ENCODE data around the gene KRTAP3-3.
"Not testable (repeated sequence)": the region's sequence is repeated elsewhere in the genome, so short reads cannot be mapped to it uniquely, and the experiment has no call there.

Gene KRTAP3-3

DNA sequence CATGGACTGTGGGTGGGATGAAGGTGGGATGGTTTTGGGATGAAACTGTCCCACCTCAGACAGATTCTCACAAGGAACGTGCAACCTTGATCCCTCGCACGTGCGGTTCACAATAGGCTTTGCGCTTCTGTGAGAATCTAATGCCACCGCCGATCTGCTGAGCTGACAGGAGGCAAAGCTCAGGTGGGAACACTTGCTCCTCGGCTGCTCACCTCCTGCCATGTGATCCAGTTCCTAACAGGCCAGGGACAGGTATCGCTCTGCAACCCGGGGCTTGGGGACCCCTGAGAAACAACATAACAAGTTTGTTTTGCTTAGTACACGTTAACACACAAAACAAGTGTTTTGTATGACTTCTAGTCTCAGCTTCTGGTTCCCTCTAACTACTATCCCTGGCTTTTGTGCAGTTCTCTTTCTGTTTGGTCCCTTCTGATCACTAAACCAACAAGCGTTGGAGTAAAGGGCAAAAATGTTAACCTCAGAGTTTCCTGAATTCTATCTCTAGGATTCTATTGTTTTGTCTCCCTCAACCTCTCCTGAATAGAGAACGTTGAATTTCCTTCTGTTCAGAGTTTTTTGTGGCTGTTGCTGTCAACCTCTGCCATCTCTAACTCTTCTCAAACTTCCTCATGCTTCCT lies 22.7 kb upstream of the KRTAP3-3 start:
- DNase-seq (ENCODE audit: low read depth in 1 of 2, low spot score in 1 of 2) = no peak
- TF ChIP-seq JUND (IDR thresholded peaks at IDR 0.05; ENCODE audit: low read depth) = no peak
- in situ Hi-C loops (cut with HindIII; ENCODE audit: low pct_unique_long_range_greater_than_20kb, low sequenced_read_pairs) = no loop called here

DNA sequence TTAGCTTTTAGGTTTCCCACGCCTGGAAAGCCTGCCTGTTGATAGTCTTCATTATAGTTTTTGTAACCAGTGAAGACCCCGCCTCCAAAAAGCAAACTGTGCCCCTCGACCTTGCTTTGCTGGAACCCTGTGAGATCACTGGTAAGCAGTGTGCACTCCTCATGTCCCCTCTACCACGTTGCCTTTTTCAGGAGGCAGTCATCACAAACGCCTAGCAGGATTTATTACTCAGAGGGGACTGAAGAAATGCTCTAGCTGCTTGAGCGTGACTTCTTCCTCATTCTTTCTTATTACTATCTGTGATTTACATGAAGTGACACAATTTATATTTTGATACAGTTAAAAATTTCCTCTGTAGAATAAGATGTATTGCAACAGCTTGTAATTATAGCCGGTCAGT lies 21.5 kb upstream of the KRTAP3-3 start:
- DNase-seq (ENCODE audit: low read depth in 1 of 2, low spot score in 1 of 2) = no peak
- in situ Hi-C loops (cut with HindIII; ENCODE audit: low pct_unique_long_range_greater_than_20kb, low sequenced_read_pairs) = no loop called here
- no peak for TF ChIP-seq JUND (IDR thresholded peaks at IDR 0.05; ENCODE audit: low read depth)

- no peak for TF ChIP-seq JUND (IDR thresholded peaks at IDR 0.05; ENCODE audit: low read depth)
- in situ Hi-C loops (cut with HindIII; ENCODE audit: low pct_unique_long_range_greater_than_20kb, low sequenced_read_pairs) = no loop called here
- DNase-seq (ENCODE audit: low read depth in 1 of 2, low spot score in 1 of 2) = no peak
These were observed 19.6 kb upstream of the KRTAP3-3 start for GRCh38 chr17:41013606-41014005.

DNA sequence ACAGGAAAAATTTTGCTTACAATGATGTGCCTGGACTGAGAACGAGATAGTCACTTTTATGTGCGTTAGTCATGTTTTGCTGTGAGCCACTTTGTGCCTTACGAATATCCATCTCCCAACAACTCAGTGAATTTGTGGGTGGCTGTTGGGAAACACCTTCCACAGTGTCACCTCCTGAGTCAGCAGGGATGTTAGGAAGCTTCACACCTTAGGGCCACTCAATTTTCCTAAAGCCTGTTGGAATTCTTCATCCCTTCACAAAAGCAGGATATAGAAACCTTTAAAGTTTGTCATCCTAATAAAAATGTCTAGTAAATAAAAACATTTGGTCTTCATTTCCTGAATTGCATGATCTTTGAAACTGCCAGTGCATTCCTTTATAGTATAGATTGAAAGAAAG lies 19.2 kb upstream of the KRTAP3-3 start:
- no peak for TF ChIP-seq JUND (IDR thresholded peaks at IDR 0.05; ENCODE audit: low read depth)
- no peak for DNase-seq (ENCODE audit: low read depth in 1 of 2, low spot score in 1 of 2)
- in situ Hi-C loops (cut with HindIII; ENCODE audit: low pct_unique_long_range_greater_than_20kb, low sequenced_read_pairs) = no loop called here

DNA sequence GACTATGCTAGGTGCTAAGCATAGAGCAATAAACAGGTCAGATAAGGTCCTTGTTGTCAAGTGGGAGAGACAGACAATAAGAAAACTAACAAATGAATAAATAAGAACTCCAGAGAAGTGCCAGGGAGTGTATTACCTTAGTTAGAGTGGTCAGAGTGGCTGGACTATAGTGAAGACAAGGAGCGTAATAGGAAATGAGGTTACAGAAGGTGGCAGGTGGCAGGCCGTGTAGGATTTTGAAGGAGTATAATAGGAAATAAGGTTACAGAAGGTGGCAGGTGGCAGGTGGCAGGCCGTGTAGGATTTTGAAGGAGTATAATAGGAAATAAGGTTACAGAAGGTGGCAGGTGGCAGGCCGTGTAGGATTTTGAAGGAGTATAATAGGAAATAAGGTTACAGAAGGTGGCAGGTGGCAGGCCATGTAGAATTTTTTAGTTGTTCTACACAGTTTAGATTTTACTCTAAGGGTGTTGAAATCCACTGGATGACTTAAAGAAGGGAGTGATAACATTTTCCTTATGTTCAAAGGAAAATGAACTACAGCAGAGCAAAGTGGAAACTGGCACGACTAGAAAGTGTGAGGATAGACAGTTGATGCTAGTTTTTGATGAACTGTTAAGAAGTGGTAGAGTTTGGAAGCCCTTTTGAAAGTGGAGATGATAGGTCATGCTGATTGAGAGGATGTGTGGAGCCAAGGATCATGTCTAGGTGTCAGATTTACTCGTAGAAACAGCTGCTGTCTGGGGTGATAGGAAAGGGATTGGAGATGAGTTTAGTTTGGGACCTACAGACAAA lies 18.6 kb upstream of the KRTAP3-3 start:
- DNase-seq (ENCODE audit: low read depth in 1 of 2, low spot score in 1 of 2) = no peak
- no peak for TF ChIP-seq JUND (IDR thresholded peaks at IDR 0.05; ENCODE audit: low read depth)
- in situ Hi-C loops (cut with HindIII; ENCODE audit: low pct_unique_long_range_greater_than_20kb, low sequenced_read_pairs) = no loop called here

- in situ Hi-C loops (cut with HindIII; ENCODE audit: low pct_unique_long_range_greater_than_20kb, low sequenced_read_pairs) = no loop called here
These were observed 16.5 kb upstream of the KRTAP3-3 start for GRCh38 chr17:41010441-41010840.

GRCh38 chr17:41009936-41010335 lies 16.0 kb upstream of the KRTAP3-3 start:
- DNase-seq (ENCODE audit: low read depth in 1 of 2, low spot score in 1 of 2) = no peak
- in situ Hi-C loops (cut with HindIII; ENCODE audit: low pct_unique_long_range_greater_than_20kb, low sequenced_read_pairs) = no loop called here
- no peak for TF ChIP-seq JUND (IDR thresholded peaks at IDR 0.05; ENCODE audit: low read depth)

More at GRCh38 chr17:41010441-41010840, 16.5 kb upstream of the KRTAP3-3 start:
- no peak for DNase-seq (ENCODE audit: low read depth in 1 of 2, low spot score in 1 of 2)
- no peak for TF ChIP-seq JUND (IDR thresholded peaks at IDR 0.05; ENCODE audit: low read depth)

DNA sequence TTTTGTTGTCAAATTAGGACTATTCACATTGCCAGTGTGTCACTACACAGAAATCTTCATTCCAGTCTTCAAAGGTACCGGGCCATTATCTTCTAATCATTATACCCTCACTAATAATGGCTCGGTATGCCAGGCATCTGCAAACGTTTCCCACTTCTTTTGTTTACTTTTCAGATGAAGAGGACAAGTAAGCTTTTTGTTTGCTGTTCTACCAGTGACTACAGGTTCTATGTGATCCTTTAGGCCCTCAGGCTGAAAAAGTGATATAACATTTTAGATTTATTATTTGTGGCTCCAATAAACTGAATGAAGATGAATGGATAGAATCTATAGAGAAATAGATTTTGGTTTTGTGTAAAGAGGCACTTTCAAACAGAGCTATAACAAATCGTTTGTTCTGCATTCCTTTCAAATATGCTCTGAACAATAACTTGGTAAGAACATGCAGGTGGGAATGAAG lies 15.4 kb upstream of the KRTAP3-3 start:
- TF ChIP-seq JUND (IDR thresholded peaks at IDR 0.05; ENCODE audit: low read depth) = peak; percentile 96
- in situ Hi-C loops (cut with HindIII; ENCODE audit: low pct_unique_long_range_greater_than_20kb, low sequenced_read_pairs) = no loop called here
- peak; percentile 45 to 94 for DNase-seq (ENCODE audit: low read depth in 1 of 2, low spot score in 1 of 2)

- in situ Hi-C loops (cut with HindIII; ENCODE audit: low pct_unique_long_range_greater_than_20kb, low sequenced_read_pairs) = no loop called here
These were observed 14.8 kb upstream of the KRTAP3-3 start, which contains the start of gene KRTAP3-1 for GRCh38 chr17:41008811-41009210. Gene KRTAP3-1 (minus strand): TSS chr17:41009128. CDS start chr17:41009074, 54 bp downstream.

GRCh38 chr17:41004397-41004796 lies 10.4 kb upstream of the KRTAP3-3 start:
- TF ChIP-seq JUND (IDR thresholded peaks at IDR 0.05; ENCODE audit: low read depth) = no peak
- in situ Hi-C loops (cut with HindIII; ENCODE audit: low pct_unique_long_range_greater_than_20kb, low sequenced_read_pairs) = no loop called here
- DNase-seq (ENCODE audit: low read depth in 1 of 2, low spot score in 1 of 2) = no peak

More at GRCh38 chr17:41008811-41009210, 14.8 kb upstream of the KRTAP3-3 start, which contains the start of gene KRTAP3-1:
- no peak for TF ChIP-seq JUND (IDR thresholded peaks at IDR 0.05; ENCODE audit: low read depth)
- DNase-seq (ENCODE audit: low read depth in 1 of 2, low spot score in 1 of 2) = peak in 1 of 2 experiments; percentile 35

DNA sequence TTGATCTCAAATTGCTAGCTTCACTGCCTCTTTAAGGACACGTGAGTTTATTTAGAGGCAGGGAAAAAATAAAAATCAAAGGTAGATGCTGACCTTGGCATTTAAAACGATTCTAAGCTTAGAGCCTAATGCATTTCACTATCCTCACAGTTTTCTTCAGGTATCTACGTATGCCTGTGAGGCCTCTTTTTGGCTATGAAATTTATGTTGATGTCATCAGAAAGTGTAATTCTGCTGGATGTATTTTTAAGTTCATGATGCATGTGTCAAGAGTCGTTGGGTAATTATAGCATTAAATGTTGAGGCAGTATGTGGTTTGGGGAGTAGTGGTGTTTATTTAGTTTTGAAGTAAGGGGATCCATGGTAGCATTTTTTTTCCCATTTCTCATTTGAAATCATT lies 10.0 kb upstream of the KRTAP3-3 start:
- in situ Hi-C loops (cut with HindIII; ENCODE audit: low pct_unique_long_range_greater_than_20kb, low sequenced_read_pairs) = no loop called here
- no peak for DNase-seq (ENCODE audit: low read depth in 1 of 2, low spot score in 1 of 2)
- no peak for TF ChIP-seq JUND (IDR thresholded peaks at IDR 0.05; ENCODE audit: low read depth)

DNA sequence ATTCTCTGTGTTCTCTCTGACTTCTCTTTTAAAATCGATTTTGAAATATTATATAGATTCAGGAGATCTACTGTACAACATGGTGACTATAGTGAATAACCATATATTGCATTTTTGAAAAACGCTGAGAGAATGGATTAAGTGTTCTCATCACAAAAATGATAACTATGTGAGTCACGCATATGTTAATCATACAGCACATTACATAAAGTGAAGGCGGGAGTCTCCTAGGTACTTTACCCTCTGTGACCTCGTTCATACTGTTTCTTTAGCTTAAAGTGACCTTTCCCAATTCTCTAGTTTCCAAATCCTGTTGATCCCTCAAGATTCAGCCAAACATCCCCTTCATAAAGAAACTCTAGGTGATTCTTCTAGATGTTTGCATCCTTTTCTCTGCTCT lies 8.8 kb upstream of the KRTAP3-3 start:
- DNase-seq (ENCODE audit: low read depth in 1 of 2, low spot score in 1 of 2) = no peak
- no peak for TF ChIP-seq JUND (IDR thresholded peaks at IDR 0.05; ENCODE audit: low read depth)
- in situ Hi-C loops (cut with HindIII; ENCODE audit: low pct_unique_long_range_greater_than_20kb, low sequenced_read_pairs) = no loop called here

- DNase-seq (ENCODE audit: low read depth in 1 of 2, low spot score in 1 of 2) = no peak
- in situ Hi-C loops (cut with HindIII; ENCODE audit: low pct_unique_long_range_greater_than_20kb, low sequenced_read_pairs) = no loop called here
- TF ChIP-seq JUND (IDR thresholded peaks at IDR 0.05; ENCODE audit: low read depth) = no peak
These were observed 7.8 kb upstream of the KRTAP3-3 start for GRCh38 chr17:41001795-41002194.

DNA sequence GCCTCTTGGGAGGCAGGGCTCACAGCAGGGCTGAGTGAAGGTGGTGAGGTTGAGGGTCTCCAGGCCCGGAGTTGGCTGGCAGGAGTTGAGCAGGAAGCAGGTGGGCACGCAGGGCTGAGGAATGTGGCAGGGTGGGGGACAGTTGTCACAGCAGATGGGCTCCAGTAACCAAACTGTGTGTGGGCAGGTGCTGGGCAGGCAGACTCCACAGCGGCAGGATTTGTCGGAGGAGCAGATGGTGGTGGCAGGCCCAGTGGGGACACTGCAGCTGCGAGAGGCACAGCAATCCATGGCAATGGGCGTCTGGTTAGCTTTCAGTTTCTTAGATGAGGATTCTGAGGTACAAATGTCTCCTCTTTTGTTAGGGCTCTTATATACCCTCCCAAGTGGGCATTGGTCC lies 5.6 kb upstream of the KRTAP3-3 start, which contains the start of gene KRTAP3-2:
Gene KRTAP3-2 (minus strand): TSS at position 344 of the 400 bp plus-strand sequence. CDS start 53 bp downstream, at position 291.
- in situ Hi-C loops (cut with HindIII; ENCODE audit: low pct_unique_long_range_greater_than_20kb, low sequenced_read_pairs); DNase-seq (ENCODE audit: low read depth in 1 of 2, low spot score in 1 of 2): not testable (repeated sequence)

Data from T47D (cell line).